ENCODE data around the gene PCK1. TPM values are rescaled to one million over a fixed set of nuclear protein-coding genes. Genes with fewer than 3 reads are reported as not detected.
A peak's percentile ranks its signal among the peaks of the same experiment; 100 is the strongest.

The PCK1 gene
- total and polyA plus RNA-seq, 2 of the 13 experiments (the other 11 are each of a cell fraction or from before 2014, with no cell fraction given): 6.5 to 12.6 TPM

DNA sequence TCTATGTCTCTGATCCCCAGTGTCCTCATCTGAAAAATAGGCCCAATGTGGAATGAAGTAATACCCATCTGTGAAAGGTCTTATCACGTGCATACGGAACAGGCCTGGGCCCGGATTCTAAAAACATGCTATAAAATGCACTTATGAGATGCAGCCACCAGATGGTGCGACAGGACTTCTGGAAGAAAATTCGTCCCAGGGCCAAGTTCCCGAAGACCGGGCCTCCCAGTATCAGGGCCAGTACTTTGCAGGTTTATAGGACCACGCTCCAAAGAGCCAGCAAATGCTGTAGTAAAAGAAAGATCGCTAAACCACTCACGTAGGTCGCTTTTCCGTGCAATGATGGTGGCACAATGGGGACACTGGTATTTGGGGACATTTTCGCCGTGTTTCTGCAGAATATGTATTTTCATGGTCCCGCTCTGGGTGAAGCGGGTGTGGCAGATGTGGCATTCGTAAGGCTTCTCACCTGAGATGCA, 46.6 kb upstream of the PCK1 start (continued):
- TF ChIP-seq NBN (conservative IDR thresholded peaks at IDR 0.05) (no peak), MBD4 (IDR thresholded peaks at IDR 0.05; ENCODE audit: borderline replicate concordance, low read length) (no peak), NRL (CRISPR knock-in tag; IDR thresholded peaks at IDR 0.05; ENCODE audit: borderline replicate concordance) (no peak), ZNF264 (CRISPR knock-in tag; IDR thresholded peaks at IDR 0.05) (no peak), DNMT3B (CRISPR knock-in tag; conservative IDR thresholded peaks at IDR 0.05) (0 out of 2 replicates have a peak, but pooled peaks have one; percentile 29), SPEN (CRISPR knock-in tag; IDR thresholded peaks at IDR 0.05; ENCODE audit: low read depth) (no peak), NR2F1 (CRISPR knock-in tag; IDR thresholded peaks at IDR 0.05) (no peak), SNAPC2 (CRISPR knock-in tag; IDR thresholded peaks at IDR 0.05) (no peak), GFI1 (CRISPR knock-in tag; IDR thresholded peaks at IDR 0.05; ENCODE audit: borderline replicate concordance) (no peak), ZNF446 (CRISPR knock-in tag; IDR thresholded peaks at IDR 0.05) (no peak), ZBTB1 (CRISPR knock-in tag; IDR thresholded peaks at IDR 0.05; ENCODE audit: borderline replicate concordance) (no peak), TARDBP (CRISPR knock-in tag; IDR thresholded peaks at IDR 0.05) (no peak), CC2D1A (CRISPR knock-in tag; IDR thresholded peaks at IDR 0.05) (no peak), CREB1 (IDR thresholded peaks at IDR 0.05) (no peak), CREB1 (CRISPR knock-in tag; IDR thresholded peaks at IDR 0.05) (no peak)
- TF ChIP-seq, protein P1, sequence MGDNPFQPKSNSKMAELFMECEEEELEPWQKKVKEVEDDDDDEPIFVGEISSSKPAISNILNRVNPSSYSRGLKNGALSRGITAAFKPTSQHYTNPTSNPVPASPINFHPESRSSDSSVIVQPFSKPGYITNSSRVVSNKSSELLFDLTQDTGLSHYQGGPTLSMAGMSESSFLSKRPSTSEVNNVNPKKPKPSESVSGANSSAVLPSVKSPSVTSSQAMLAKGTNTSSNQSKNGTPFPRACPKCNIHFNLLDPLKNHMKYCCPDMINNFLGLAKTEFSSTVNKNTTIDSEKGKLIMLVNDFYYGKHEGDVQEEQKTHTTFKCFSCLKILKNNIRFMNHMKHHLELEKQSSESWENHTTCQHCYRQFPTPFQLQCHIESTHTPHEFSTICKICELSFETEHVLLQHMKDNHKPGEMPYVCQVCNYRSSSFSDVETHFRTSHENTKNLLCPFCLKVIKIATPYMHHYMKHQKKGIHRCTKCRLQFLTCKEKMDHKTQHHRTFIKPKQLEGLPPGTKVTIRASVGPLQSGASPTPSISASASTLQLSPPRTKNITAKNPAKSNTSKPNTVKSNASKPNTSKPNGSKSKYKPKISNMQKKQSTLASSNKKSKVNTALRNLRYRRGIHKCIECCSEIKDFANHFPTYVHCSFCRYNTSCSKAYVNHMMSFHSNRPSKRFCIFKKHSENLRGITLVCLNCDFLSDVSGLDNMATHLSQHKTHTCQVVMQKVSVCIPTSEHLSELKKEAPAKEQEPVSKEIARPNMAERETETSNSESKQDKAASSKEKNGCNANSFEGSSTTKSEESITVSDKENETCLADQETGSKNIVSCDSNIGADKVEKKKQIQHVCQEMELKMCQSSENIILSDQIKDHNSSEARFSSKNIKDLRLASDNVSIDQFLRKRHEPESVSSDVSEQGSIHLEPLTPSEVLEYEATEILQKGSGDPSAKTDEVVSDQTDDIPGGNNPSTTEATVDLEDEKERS (CRISPR knock-in tag; IDR thresholded peaks at IDR 0.05): no peak
- TF ChIP-seq, protein P2, sequence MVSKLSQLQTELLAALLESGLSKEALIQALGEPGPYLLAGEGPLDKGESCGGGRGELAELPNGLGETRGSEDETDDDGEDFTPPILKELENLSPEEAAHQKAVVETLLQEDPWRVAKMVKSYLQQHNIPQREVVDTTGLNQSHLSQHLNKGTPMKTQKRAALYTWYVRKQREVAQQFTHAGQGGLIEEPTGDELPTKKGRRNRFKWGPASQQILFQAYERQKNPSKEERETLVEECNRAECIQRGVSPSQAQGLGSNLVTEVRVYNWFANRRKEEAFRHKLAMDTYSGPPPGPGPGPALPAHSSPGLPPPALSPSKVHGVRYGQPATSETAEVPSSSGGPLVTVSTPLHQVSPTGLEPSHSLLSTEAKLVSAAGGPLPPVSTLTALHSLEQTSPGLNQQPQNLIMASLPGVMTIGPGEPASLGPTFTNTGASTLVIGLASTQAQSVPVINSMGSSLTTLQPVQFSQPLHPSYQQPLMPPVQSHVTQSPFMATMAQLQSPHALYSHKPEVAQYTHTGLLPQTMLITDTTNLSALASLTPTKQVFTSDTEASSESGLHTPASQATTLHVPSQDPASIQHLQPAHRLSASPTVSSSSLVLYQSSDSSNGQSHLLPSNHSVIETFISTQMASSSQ (IDR thresholded peaks at IDR 0.05; ENCODE audit: low read depth): no peak
- TF ChIP-seq, protein P2 (CRISPR knock-in tag; IDR thresholded peaks at IDR 0.05; ENCODE audit: borderline replicate concordance): no peak
- TF ChIP-seq, protein P3, sequence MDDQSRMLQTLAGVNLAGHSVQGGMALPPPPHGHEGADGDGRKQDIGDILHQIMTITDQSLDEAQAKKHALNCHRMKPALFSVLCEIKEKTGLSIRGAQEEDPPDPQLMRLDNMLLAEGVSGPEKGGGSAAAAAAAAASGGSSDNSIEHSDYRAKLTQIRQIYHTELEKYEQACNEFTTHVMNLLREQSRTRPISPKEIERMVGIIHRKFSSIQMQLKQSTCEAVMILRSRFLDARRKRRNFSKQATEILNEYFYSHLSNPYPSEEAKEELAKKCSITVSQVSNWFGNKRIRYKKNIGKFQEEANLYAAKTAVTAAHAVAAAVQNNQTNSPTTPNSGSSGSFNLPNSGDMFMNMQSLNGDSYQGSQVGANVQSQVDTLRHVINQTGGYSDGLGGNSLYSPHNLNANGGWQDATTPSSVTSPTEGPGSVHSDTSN (CRISPR knock-in tag; IDR thresholded peaks at IDR 0.05; ENCODE audit: borderline replicate concordance): no peak
- TF ChIP-seq, protein P4, sequence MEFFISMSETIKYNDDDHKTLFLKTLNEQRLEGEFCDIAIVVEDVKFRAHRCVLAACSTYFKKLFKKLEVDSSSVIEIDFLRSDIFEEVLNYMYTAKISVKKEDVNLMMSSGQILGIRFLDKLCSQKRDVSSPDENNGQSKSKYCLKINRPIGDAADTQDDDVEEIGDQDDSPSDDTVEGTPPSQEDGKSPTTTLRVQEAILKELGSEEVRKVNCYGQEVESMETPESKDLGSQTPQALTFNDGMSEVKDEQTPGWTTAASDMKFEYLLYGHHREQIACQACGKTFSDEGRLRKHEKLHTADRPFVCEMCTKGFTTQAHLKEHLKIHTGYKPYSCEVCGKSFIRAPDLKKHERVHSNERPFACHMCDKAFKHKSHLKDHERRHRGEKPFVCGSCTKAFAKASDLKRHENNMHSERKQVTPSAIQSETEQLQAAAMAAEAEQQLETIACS (CRISPR knock-in tag; IDR thresholded peaks at IDR 0.05): no peak
- TF ChIP-seq, protein P5, sequence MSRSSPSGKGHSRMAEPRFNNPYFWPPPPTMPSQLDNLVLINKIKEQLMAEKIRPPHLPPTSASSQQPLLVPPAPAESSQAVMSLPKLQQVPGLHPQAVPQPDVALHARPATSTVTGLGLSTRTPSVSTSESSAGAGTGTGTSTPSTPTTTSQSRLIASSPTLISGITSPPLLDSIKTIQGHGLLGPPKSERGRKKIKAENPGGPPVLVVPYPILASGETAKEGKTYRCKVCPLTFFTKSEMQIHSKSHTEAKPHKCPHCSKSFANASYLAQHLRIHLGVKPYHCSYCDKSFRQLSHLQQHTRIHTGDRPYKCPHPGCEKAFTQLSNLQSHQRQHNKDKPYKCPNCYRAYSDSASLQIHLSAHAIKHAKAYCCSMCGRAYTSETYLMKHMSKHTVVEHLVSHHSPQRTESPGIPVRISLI (CRISPR knock-in tag; IDR thresholded peaks at IDR 0.05; ENCODE audit: borderline replicate concordance): peak; percentile 82; the same call in 1 of the 2 replicates
